Measurements from ENCODE around the gene MEGF11.

The MEGF11 gene

GRCh38 chr15:65987100-65987499, 266.4 kb downstream of the MEGF11 start:
- Mint-ChIP-seq H3K4me1 (peaks cover 19% of the 10 kb centered on the region), H3K27ac (no peak overlapping the region), H3K9me3 (no peaks in the 10 kb centered on the region), H3K36me3 (ENCODE audit: low read depth) (no peaks in the 10 kb centered on the region), H3K27me3 (ENCODE audit: low read depth, poor library complexity) (peaks cover 65% of the 10 kb centered on the region), H3K4me3 (no peak overlapping the region)
- no peak for DNase-seq
- TF ChIP-seq, protein P1, sequence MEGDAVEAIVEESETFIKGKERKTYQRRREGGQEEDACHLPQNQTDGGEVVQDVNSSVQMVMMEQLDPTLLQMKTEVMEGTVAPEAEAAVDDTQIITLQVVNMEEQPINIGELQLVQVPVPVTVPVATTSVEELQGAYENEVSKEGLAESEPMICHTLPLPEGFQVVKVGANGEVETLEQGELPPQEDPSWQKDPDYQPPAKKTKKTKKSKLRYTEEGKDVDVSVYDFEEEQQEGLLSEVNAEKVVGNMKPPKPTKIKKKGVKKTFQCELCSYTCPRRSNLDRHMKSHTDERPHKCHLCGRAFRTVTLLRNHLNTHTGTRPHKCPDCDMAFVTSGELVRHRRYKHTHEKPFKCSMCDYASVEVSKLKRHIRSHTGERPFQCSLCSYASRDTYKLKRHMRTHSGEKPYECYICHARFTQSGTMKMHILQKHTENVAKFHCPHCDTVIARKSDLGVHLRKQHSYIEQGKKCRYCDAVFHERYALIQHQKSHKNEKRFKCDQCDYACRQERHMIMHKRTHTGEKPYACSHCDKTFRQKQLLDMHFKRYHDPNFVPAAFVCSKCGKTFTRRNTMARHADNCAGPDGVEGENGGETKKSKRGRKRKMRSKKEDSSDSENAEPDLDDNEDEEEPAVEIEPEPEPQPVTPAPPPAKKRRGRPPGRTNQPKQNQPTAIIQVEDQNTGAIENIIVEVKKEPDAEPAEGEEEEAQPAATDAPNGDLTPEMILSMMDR (IDR thresholded peaks at IDR 0.05): no peak

GRCh38 chr15:65986416-65986815, 267.1 kb downstream of the MEGF11 start:
- TF ChIP-seq, protein P1 (IDR thresholded peaks at IDR 0.05): no peak
- H3K27ac Mint-ChIP-seq: no peak overlapping the region
- peaks cover 16% of the 10 kb centered on the region for H3K4me1 Mint-ChIP-seq
- no peaks in the 10 kb centered on the region for H3K9me3 Mint-ChIP-seq
- H3K4me3 Mint-ChIP-seq: no peak overlapping the region
- H3K36me3 Mint-ChIP-seq (ENCODE audit: low read depth): no peaks in the 10 kb centered on the region
- DNase-seq: no peak
- H3K27me3 Mint-ChIP-seq (ENCODE audit: low read depth, poor library complexity): peaks cover 68% of the 10 kb centered on the region

DNA sequence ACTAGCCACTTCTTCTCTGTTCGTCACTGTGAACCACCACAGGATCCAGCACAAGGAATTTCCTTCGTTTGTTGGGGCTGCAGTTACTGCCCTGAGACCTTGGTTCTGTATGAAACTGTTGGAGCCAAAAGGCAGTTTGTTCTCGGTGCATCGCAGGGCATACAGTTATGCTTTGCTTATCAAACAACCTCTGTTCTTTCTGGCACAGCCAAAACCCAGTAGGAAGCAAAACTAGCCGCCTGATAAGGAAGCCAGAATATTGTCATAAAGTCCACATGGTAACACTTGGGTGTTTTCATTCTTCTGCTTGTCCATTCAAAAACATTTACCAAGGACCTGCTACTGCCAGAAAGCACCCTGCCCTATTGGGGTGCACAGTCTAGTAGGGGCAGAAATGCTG, 268.2 kb downstream of the MEGF11 start:
- TF ChIP-seq, protein P1 (IDR thresholded peaks at IDR 0.05): no peak
- H3K9me3 Mint-ChIP-seq: no peaks in the 10 kb centered on the region
- H3K27ac Mint-ChIP-seq: no peak overlapping the region
- H3K4me1 Mint-ChIP-seq: peaks cover 25% of the 10 kb centered on the region
- peaks cover 69% of the 10 kb centered on the region for H3K27me3 Mint-ChIP-seq (ENCODE audit: low read depth, poor library complexity)
- no peaks in the 10 kb centered on the region for H3K36me3 Mint-ChIP-seq (ENCODE audit: low read depth)
- H3K4me3 Mint-ChIP-seq: no peak overlapping the region
- no peak for DNase-seq

DNA sequence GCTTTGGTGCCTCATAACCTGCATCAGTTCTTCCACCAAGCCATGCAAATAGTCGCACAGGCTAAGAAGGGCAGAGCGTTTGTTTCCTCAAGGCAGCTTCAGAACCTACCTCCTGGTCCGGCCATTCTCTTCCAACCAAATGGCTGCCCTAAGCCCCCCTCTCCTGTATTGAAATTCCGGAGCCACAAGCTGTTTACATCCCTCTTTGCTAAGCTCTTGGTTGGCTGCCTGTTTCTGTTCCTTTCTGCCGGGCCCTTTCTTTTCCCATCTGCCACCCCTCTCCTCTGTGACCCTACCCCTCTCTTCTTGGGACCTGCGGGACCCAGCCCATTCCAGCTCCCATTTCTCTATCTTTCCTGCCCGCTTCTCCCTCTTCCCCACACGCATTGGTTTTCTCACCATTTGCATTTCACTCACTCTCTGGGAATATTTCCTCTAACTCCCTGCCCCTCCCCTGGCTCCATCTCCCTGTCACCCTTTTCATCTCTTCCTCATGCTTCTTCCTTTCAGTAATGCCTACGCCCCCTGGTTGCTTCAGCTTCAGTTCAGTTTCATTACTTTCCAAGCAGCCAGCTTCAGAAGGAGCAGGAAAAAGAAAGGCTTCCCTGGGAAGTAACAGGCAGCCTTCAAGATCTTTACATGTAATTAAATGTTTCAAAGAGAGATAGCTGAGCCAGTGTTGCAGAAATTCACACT, 270.8 kb downstream of the MEGF11 start:
- Mint-ChIP-seq H3K4me1 (peaks cover 51% of the 10 kb centered on the region), H3K9me3 (no peaks in the 10 kb centered on the region), H3K36me3 (ENCODE audit: low read depth) (no peaks in the 10 kb centered on the region), H3K27me3 (ENCODE audit: low read depth, poor library complexity) (peaks cover 59% of the 10 kb centered on the region), H3K4me3 (peak overlapping the region; percentile 49), H3K27ac (no peak overlapping the region)
- TF ChIP-seq, protein P1 (IDR thresholded peaks at IDR 0.05): no peak
- DNase-seq: no peak

DNA sequence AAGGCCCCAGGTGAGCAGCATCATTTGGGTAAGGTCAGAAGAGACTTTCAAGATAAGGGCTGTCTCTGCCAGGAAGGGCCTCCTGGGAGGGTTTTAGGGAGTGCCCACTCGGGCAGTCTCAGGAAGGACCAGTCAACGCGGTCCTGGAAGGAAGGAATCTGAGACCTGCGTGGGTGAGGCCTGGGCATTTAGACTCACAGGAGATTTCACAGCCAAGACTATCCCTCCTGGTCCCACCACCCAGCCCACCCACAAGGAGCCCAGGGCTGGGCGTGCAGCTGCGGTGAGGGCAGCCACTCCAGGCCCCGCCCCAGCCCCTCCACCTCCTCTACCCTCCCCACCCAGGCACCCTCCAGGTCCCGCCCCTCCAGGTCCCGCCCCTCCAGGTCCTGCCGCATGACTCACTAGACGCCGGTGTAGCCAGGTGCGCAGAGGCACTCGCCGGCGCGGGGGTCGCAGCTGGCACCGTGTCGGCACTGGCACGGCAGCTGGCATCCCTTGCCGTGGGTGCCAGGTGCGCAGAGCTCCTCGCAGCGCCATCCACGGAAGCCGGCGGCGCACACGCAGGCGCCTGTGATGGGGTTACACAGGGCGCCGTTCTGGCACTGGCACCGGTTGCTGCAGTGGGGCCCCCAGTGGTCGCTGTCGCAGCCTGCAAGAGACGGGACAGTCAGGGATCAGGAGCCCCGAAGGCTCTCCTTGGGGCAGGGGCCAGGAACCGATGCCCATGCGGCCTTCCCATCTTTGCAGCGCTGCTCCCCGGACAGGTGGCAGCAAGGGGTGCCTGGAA, 271.5 kb downstream of the MEGF11 start:
- Mint-ChIP-seq H3K9me3 (no peaks in the 10 kb centered on the region), H3K4me3 (peak overlapping the region; percentile 50), H3K27ac (no peak overlapping the region), H3K27me3 (ENCODE audit: low read depth, poor library complexity) (peaks cover 59% of the 10 kb centered on the region), H3K36me3 (ENCODE audit: low read depth) (no peaks in the 10 kb centered on the region), H3K4me1 (peaks cover 55% of the 10 kb centered on the region)
- peak; percentile 70 for DNase-seq
- TF ChIP-seq, protein P1 (IDR thresholded peaks at IDR 0.05): peak; percentile 49

All from nephron progenitor cell (in vitro differentiated cells).